ENCODE measurements around the gene MASP1.

Gene MASP1

GRCh38 chr3:187191271-187191670, 100.3 kb downstream of the MASP1 start:
- no peak for DNase-seq

GRCh38 chr3:187188931-187189330, 102.6 kb downstream of the MASP1 start:
- no peak for DNase-seq

- no peak for DNase-seq
These were observed 104.6 kb downstream of the MASP1 start for GRCh38 chr3:187186801-187187421.

GRCh38 chr3:187186375-187186774, 105.2 kb downstream of the MASP1 start:
- DNase-seq, result no peak

- DNase-seq, result no peak
These were observed 105.8 kb downstream of the MASP1 start for GRCh38 chr3:187185759-187186158.

Measured in hypothalamus (tissue), 51 donors.